HepG2 (cell line): ENCODE data around the gene LAMA5. TPM values are rescaled to one million over a fixed set of nuclear protein-coding genes. Genes with fewer than 3 reads are reported as not detected.
A peak's percentile ranks its signal among the peaks of the same experiment; 100 is the strongest.

Experiments used
- ATM ChIP-seq: fragments of 450-650 bp; IDR thresholded peaks from 2 replicates; pipeline ENCODE4 v1.7.1; 2017; ENCODE audit warnings: mild to moderate bottlenecking, borderline replicate concordance
- EED ChIP-seq: sonication (generic); formaldehyde crosslinking; IDR thresholded peaks from 2 replicates; pipeline ENCODE4 v1.5.0; 2020; ENCODE audit warnings: mild to moderate bottlenecking, missing genetic modification reagents
- KDM2A ChIP-seq: sonication (generic); formaldehyde crosslinking; IDR thresholded peaks from 2 replicates; pipeline ENCODE4 v1.4.0; 2020; ENCODE audit warnings: low read depth, missing genetic modification reagents, borderline replicate concordance
- KDM5B ChIP-seq: sonication (generic); formaldehyde crosslinking; IDR thresholded peaks from 2 replicates; pipeline ENCODE4 v1.4.0; 2020; ENCODE audit warnings: missing genetic modification reagents, mild to moderate bottlenecking, borderline replicate concordance
- KLF12 ChIP-seq: sonication (generic); formaldehyde crosslinking; IDR thresholded peaks from 2 replicates; pipeline ENCODE4 v1.4.0; 2020; ENCODE audit warnings: missing genetic modification reagents, borderline replicate concordance
- MAF1 ChIP-seq: sonication (generic); formaldehyde crosslinking; IDR thresholded peaks from 2 replicates; pipeline ENCODE4 v1.5.0; 2020; ENCODE audit warnings: missing genetic modification reagents, borderline replicate concordance
- MATR3 ChIP-seq: sonication (generic); formaldehyde crosslinking; IDR thresholded peaks from 2 replicates; pipeline ENCODE4 v1.4.0; 2020; ENCODE audit warnings: missing genetic modification reagents
- NR2F2 ChIP-seq: IDR thresholded peaks from 2 replicates; pipeline ENCODE4 v1.6.1; 2012; ENCODE audit warnings: low read depth, inconsistent platforms, borderline replicate concordance
- PITX1 ChIP-seq: sonication (generic); formaldehyde crosslinking; IDR thresholded peaks from 2 replicates; pipeline ENCODE4 v1.5.1; 2020; ENCODE audit warnings: mild to moderate bottlenecking, missing genetic modification reagents
- PRPF4 ChIP-seq: fragments of 200-400 bp; formaldehyde crosslinking; IDR thresholded peaks from 2 replicates; pipeline ENCODE4 v1.6.1; 2016; ENCODE audit warnings: low read length, low read depth; ENCODE audit not compliant: poor library complexity, severe bottlenecking
- RBFOX2 ChIP-seq: fragments of 200-400 bp; formaldehyde crosslinking; IDR thresholded peaks from 2 replicates; pipeline ENCODE4 v1.6.1; 2017; ENCODE audit warnings: low read depth, mild to moderate bottlenecking, low read length
- SMARCC2 ChIP-seq: fragments of 450-650 bp; IDR thresholded peaks from 2 replicates; pipeline ENCODE4 v1.6.1; 2017; ENCODE audit warnings: antibody characterized with exemption, mild to moderate bottlenecking
- SMARCE1 ChIP-seq: fragments of 450-650 bp; IDR thresholded peaks from 2 replicates; pipeline ENCODE4 v1.6.1; 2017; ENCODE audit warnings: borderline replicate concordance
- TMF1 ChIP-seq: sonication (generic); formaldehyde crosslinking; IDR thresholded peaks from 2 replicates; pipeline ENCODE4 v1.8.1; 2022; ENCODE audit warnings: low read depth, missing genetic modification reagents
- ZNF282 ChIP-seq: fragments of 450-650 bp; IDR thresholded peaks from 2 replicates; pipeline ENCODE4 v1.6.1; 2018; ENCODE audit not compliant: partially characterized antibody
- ZNF326 ChIP-seq: sonication (generic); formaldehyde crosslinking; IDR thresholded peaks from 2 replicates; pipeline ENCODE4 v1.4.0; 2020; ENCODE audit warnings: missing genetic modification reagents, borderline replicate concordance
- ZNF737 ChIP-seq: sonication (generic); formaldehyde crosslinking; IDR thresholded peaks from 2 replicates; pipeline ENCODE4 v1.5.0; 2020; ENCODE audit warnings: missing genetic modification reagents, mild to moderate bottlenecking, borderline replicate concordance
- ZNF761 ChIP-seq: sonication (generic); formaldehyde crosslinking; conservative IDR thresholded peaks from 2 replicates; pipeline ENCODE4 v1.4.0; 2020; ENCODE audit warnings: mild to moderate bottlenecking, missing genetic modification reagents
- polyA plus RNA-seq, 8 experiments: library from polyadenylated mRNA; depleted of rRNA in 3 of 8; stranded (reverse) in 7 of 8; unstranded in 1 of 8; fragments of >200 nt; fragmentation: Illumina TruSeq in 4 of 8; extraction: Trizol in 4 of 8; gene quantifications; 2 replicates each; pipeline versions ENCODE4 v1.2.1 to v1.2.3, GENCODE V29; 2011 to 2016; ENCODE audit warnings: low read depth in 4 of 8, missing spikeins in 1 of 8, mixed read lengths in 1 of 8; ENCODE audit not compliant: insufficient read depth in 1 of 8
- total RNA-seq, 5 experiments: library from RNA; depleted of rRNA; stranded (reverse); fragments of >200 nt; fragmentation: Illumina TruSeq; extraction: Trizol; gene quantifications; 2 replicates each; pipeline ENCODE4 v1.2.3, GENCODE V29; 2016; ENCODE audit warnings: low read depth in 1 of 5
- TF ChIP-seq, protein P1 (sequence below): sonication (generic); formaldehyde crosslinking; IDR thresholded peaks from 2 replicates; pipeline ENCODE4 v1.4.0; 2020; ENCODE audit warnings: missing genetic modification reagents
- TF ChIP-seq, protein P2 (sequence below): sonication (generic); formaldehyde crosslinking; IDR thresholded peaks from 2 replicates; pipeline ENCODE4 v1.5.1; 2020; ENCODE audit warnings: missing genetic modification reagents, mild to moderate bottlenecking, borderline replicate concordance
- TF ChIP-seq, protein P3 (sequence below): sonication (generic); formaldehyde crosslinking; IDR thresholded peaks from 2 replicates; pipeline ENCODE4 v1.9.0; 2022; ENCODE audit warnings: low read depth, missing genetic modification reagents
- TF ChIP-seq, protein P4 (sequence below): sonication (generic); formaldehyde crosslinking; IDR thresholded peaks from 2 replicates; pipeline ENCODE4 v1.5.1; 2020; ENCODE audit warnings: mild to moderate bottlenecking, moderate library complexity, missing genetic modification reagents
- TF ChIP-seq, protein P5 (sequence below): IDR thresholded peaks from 2 replicates; pipeline ENCODE4 v1.6.1; 2016; ENCODE audit warnings: low read depth, control low read depth

The LAMA5 gene
- total and polyA plus RNA-seq, 2 of the 13 experiments (the other 11 are each of a cell fraction or from before 2014, with no cell fraction given), result 21.0 to 44.7 TPM

DNA sequence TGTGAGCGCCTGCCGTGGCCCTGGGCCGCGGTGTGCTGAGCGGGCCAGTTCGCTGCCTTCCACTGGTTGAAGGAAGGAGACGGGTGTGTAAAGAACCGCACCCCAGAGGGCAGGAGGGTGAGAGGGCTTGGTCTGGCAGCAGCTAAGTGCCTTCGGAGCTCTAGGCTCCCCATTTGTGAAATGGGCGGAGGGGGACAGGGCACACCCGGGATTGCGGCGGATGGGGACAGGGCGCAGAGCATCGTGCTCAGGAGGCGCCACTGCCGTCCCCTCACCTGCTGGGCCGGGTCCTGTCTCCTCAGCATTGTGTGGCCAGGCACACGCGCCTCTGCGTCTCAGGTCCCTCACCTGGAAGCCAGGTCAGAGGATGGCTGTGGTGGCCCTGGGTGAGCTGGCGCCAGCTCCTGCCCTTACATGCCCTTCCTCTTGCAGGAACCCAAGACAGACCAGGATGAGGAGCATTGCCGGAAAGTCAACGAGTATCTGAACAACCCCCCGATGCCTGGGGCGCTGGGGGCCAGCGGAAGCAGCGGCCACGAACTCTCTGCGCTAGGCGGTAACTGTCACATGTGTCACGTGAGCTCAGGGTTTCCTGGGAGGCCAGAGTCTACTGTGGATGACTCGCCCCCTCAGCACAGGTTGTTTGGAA is 61.2 kb downstream of the LAMA5 start (continued):
- TF ChIP-seq, protein P1, sequence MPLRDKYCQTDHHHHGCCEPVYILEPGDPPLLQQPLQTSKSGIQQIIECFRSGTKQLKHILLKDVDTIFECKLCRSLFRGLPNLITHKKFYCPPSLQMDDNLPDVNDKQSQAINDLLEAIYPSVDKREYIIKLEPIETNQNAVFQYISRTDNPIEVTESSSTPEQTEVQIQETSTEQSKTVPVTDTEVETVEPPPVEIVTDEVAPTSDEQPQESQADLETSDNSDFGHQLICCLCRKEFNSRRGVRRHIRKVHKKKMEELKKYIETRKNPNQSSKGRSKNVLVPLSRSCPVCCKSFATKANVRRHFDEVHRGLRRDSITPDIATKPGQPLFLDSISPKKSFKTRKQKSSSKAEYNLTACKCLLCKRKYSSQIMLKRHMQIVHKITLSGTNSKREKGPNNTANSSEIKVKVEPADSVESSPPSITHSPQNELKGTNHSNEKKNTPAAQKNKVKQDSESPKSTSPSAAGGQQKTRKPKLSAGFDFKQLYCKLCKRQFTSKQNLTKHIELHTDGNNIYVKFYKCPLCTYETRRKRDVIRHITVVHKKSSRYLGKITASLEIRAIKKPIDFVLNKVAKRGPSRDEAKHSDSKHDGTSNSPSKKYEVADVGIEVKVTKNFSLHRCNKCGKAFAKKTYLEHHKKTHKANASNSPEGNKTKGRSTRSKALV, result no peak
- TF ChIP-seq, protein P2, sequence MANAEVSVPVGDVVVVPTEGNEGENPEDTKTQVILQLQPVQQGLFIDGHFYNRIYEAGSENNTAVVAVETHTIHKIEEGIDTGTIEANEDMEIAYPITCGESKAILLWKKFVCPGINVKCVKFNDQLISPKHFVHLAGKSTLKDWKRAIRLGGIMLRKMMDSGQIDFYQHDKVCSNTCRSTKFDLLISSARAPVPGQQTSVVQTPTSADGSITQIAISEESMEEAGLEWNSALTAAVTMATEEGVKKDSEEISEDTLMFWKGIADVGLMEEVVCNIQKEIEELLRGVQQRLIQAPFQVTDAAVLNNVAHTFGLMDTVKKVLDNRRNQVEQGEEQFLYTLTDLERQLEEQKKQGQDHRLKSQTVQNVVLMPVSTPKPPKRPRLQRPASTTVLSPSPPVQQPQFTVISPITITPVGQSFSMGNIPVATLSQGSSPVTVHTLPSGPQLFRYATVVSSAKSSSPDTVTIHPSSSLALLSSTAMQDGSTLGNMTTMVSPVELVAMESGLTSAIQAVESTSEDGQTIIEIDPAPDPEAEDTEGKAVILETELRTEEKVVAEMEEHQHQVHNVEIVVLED (CRISPR knock-in tag), result no peak
- TF ChIP-seq, protein P3, sequence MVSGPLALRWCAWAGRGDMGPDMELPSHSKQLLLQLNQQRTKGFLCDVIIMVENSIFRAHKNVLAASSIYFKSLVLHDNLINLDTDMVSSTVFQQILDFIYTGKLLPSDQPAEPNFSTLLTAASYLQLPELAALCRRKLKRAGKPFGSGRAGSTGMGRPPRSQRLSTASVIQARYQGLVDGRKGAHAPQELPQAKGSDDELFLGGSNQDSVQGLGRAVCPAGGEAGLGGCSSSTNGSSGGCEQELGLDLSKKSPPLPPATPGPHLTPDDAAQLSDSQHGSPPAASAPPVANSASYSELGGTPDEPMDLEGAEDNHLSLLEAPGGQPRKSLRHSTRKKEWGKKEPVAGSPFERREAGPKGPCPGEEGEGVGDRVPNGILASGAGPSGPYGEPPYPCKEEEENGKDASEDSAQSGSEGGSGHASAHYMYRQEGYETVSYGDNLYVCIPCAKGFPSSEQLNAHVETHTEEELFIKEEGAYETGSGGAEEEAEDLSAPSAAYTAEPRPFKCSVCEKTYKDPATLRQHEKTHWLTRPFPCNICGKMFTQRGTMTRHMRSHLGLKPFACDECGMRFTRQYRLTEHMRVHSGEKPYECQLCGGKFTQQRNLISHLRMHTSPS (CRISPR knock-in tag), result no peak
- no peak for TF ChIP-seq EED (CRISPR knock-in tag)
- TF ChIP-seq KDM5B (CRISPR knock-in tag), result no peak
- TF ChIP-seq, protein P4, sequence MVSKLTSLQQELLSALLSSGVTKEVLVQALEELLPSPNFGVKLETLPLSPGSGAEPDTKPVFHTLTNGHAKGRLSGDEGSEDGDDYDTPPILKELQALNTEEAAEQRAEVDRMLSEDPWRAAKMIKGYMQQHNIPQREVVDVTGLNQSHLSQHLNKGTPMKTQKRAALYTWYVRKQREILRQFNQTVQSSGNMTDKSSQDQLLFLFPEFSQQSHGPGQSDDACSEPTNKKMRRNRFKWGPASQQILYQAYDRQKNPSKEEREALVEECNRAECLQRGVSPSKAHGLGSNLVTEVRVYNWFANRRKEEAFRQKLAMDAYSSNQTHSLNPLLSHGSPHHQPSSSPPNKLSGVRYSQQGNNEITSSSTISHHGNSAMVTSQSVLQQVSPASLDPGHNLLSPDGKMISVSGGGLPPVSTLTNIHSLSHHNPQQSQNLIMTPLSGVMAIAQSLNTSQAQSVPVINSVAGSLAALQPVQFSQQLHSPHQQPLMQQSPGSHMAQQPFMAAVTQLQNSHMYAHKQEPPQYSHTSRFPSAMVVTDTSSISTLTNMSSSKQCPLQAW (CRISPR knock-in tag), result no peak
- TF ChIP-seq, protein P5, sequence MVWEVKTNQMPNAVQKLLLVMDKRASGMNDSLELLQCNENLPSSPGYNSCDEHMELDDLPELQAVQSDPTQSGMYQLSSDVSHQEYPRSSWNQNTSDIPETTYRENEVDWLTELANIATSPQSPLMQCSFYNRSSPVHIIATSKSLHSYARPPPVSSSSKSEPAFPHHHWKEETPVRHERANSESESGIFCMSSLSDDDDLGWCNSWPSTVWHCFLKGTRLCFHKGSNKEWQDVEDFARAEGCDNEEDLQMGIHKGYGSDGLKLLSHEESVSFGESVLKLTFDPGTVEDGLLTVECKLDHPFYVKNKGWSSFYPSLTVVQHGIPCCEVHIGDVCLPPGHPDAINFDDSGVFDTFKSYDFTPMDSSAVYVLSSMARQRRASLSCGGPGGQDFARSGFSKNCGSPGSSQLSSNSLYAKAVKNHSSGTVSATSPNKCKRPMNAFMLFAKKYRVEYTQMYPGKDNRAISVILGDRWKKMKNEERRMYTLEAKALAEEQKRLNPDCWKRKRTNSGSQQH, result no peak
- no peak for TF ChIP-seq ZNF737 (CRISPR knock-in tag)
- TF ChIP-seq RBFOX2, result peak; percentile 50
- no peak for TF ChIP-seq ZNF761
- no peak for TF ChIP-seq SMARCE1
- TF ChIP-seq NR2F2, result no peak
- TF ChIP-seq SMARCC2, result no peak
- no peak for TF ChIP-seq TMF1 (CRISPR knock-in tag)
- no peak for TF ChIP-seq KLF12 (CRISPR knock-in tag)
- TF ChIP-seq PRPF4, result no peak
- TF ChIP-seq PITX1, result no peak
- TF ChIP-seq MATR3 (CRISPR knock-in tag), result no peak
- TF ChIP-seq MAF1 (CRISPR knock-in tag), result no peak
- TF ChIP-seq ZNF282, result no peak
- TF ChIP-seq ATM, result no peak
- TF ChIP-seq KDM2A, result 0 out of 2 replicates have a peak, but pooled peaks have one; percentile 15
- no peak for TF ChIP-seq ZNF326 (CRISPR knock-in tag)
